Karpas-422 (cell line): ENCODE measurements around the gene GALP. TPM values are rescaled to one million over a fixed set of nuclear protein-coding genes. Genes with fewer than 3 reads are reported as not detected.
A peak's percentile ranks its signal among the peaks of the same experiment; 100 is the strongest.

Experiments used
- DNase-seq: peaks from one replicate; pipeline ENCODE4 v3.0.0-alpha.2; 2015
- H2AFZ ChIP-seq: fragments of 200-600 bp; sonication (generic); 2 replicates; pipeline ENCODE4 v1.6.1; 2014; ENCODE audit warnings: antibody characterized with exemption, low read length, mixed read lengths
- H3K27ac ChIP-seq: fragments of 200-600 bp; sonication (generic); 2 replicates; pipeline ENCODE4 v1.5.1; 2014; ENCODE audit warnings: mild to moderate bottlenecking, low read length, moderate library complexity
- H3K27me3 ChIP-seq: fragments of 200-600 bp; sonication (generic); 2 replicates; pipeline ENCODE4 v1.6.1; 2014; ENCODE audit warnings: low read length, mixed read lengths
- H3K36me3 ChIP-seq: fragments of 200-600 bp; sonication (generic); 2 replicates; pipeline ENCODE4 v1.6.1; 2014; ENCODE audit warnings: low read length, mixed read lengths; ENCODE audit not compliant: insufficient read depth
- H3K4me1 ChIP-seq: fragments of 200-600 bp; sonication (generic); 2 replicates; pipeline ENCODE4 v1.6.1; 2014; ENCODE audit warnings: mild to moderate bottlenecking, low read length, mixed read lengths
- H3K4me2 ChIP-seq: fragments of 200-600 bp; sonication (generic); 2 replicates; pipeline ENCODE4 v1.6.1; 2014; ENCODE audit warnings: low read length, low read depth, mild to moderate bottlenecking; ENCODE audit not compliant: poor library complexity, severe bottlenecking
- H3K4me3 ChIP-seq: fragments of 200-600 bp; sonication (generic); 2 replicates; pipeline ENCODE4 v1.5.1; 2014; ENCODE audit warnings: mild to moderate bottlenecking, antibody characterized with exemption, low read length, mixed read lengths
- H3K79me2 ChIP-seq: fragments of 200-600 bp; sonication (generic); 2 replicates; pipeline ENCODE4 v1.6.1; 2014; ENCODE audit warnings: mild to moderate bottlenecking, low read length, mixed read lengths
- H3K9ac ChIP-seq: fragments of 200-600 bp; sonication (generic); 2 replicates; pipeline ENCODE4 v1.6.0; 2014; ENCODE audit warnings: low read length
- H3K9me2 ChIP-seq: fragments of 200-600 bp; sonication (generic), shearing (Covaris generic); replicated peaks from 2 replicates; pipeline ENCODE4 v1.6.0; 2014; ENCODE audit warnings: mild to moderate bottlenecking, low read length, moderate library complexity; ENCODE audit not compliant: insufficient read depth
- H3K9me3 ChIP-seq: fragments of 300-700, 200-600 bp; sonication (generic); 2 replicates; pipeline ENCODE4 v1.6.1; 2014; ENCODE audit warnings: low read length, mixed read lengths
- H4K20me1 ChIP-seq: fragments of 200-600 bp; sonication (generic); 2 replicates; pipeline ENCODE4 v1.6.1; 2014; ENCODE audit warnings: mild to moderate bottlenecking, antibody characterized with exemption, low read length, low read depth; ENCODE audit not compliant: insufficient read depth
- total RNA-seq: library from RNA; depleted of rRNA; stranded (reverse); fragments of >200 nt; shearing (Covaris generic); gene quantifications from 2 replicates; pipeline ENCODE4 v1.2.3, GENCODE V29; 2014; ENCODE audit warnings: low replicate concordance

The GALP gene
- total RNA-seq, 1 experiment from 2014 or later = not detected

- Histone ChIP-seq H3K27me3 (no peaks in the 10 kb centered on the region), H3K79me2 (peaks cover 9% of the 10 kb centered on the region), H3K4me3 (no peak overlapping the region), H3K9me3 (no peaks in the 10 kb centered on the region), H3K9me2 (no peaks in the 10 kb centered on the region), H4K20me1 (no peaks in the 10 kb centered on the region; the same call in 1 of the 2 replicates), H3K36me3 (no peaks in the 10 kb centered on the region), H3K27ac (no peak overlapping the region), H3K4me2 (no peak overlapping the region), H3K4me1 (peaks cover 31% of the 10 kb centered on the region), H2AFZ (no peak overlapping the region), H3K9ac (no peak overlapping the region)
- no peak for DNase-seq
Measured at GRCh38 chr19:56137405-56137804, 38.4 kb upstream of the GALP start.

GRCh38 chr19:56138069-56138468 lies 37.7 kb upstream of the GALP start:
- Histone ChIP-seq H3K9me2 (no peaks in the 10 kb centered on the region), H3K36me3 (no peaks in the 10 kb centered on the region), H3K4me3 (no peak overlapping the region), H3K4me2 (no peak overlapping the region), H3K27me3 (no peaks in the 10 kb centered on the region), H3K79me2 (peaks cover 16% of the 10 kb centered on the region), H3K9me3 (no peaks in the 10 kb centered on the region), H2AFZ (no peak overlapping the region), H3K4me1 (peaks cover 38% of the 10 kb centered on the region), H4K20me1 (no peaks in the 10 kb centered on the region; the same call in 1 of the 2 replicates), H3K27ac (no peak overlapping the region), H3K9ac (no peak overlapping the region)
- DNase-seq = no peak

GRCh38 chr19:56139847-56140582 lies 35.8 kb upstream of the GALP start:
- Histone ChIP-seq H3K36me3 (no peaks in the 10 kb centered on the region), H3K79me2 (peaks cover 35% of the 10 kb centered on the region), H3K9me2 (no peaks in the 10 kb centered on the region), H3K4me3 (peak overlapping the region; percentile 84), H3K4me1 (peaks cover 24% of the 10 kb centered on the region), H3K9ac (peak overlapping the region; percentile 79), H3K27me3 (no peaks in the 10 kb centered on the region), H2AFZ (peak overlapping the region; percentile 89), H4K20me1 (no peaks in the 10 kb centered on the region; the same call in 1 of the 2 replicates), H3K4me2 (peak overlapping the region; percentile 90), H3K27ac (peak overlapping the region; percentile 15; the same call in 1 of the 2 replicates), H3K9me3 (no peaks in the 10 kb centered on the region)
- no peak for DNase-seq

GRCh38 chr19:56140583-56141416 lies 35.0 kb upstream of the GALP start, which contains the start of gene ZNF444:
ZNF444 (plus strand) TSS chr19:56141287; CDS start chr19:56146912, 5,625 bp downstream.
- peak within 1 kb of the TSS; percentile 84 for H3K4me3 ChIP-seq

GRCh38 chr19:56141417-56141993 lies 34.3 kb upstream of the GALP start:
- H3K79me2 ChIP-seq = peaks cover 47% of the 10 kb centered on the region
- H3K9me2 ChIP-seq = no peaks in the 10 kb centered on the region
- H3K27ac ChIP-seq = no peak overlapping the region
- H3K4me2 ChIP-seq = peak overlapping the region; percentile 90
- H3K27me3 ChIP-seq = no peaks in the 10 kb centered on the region
- no peak overlapping the region for H2AFZ ChIP-seq
- H4K20me1 ChIP-seq = no peaks in the 10 kb centered on the region; the same call in 1 of the 2 replicates
- peak; percentile 61 for DNase-seq
- no peaks in the 10 kb centered on the region for H3K36me3 ChIP-seq
- H3K9me3 ChIP-seq = no peaks in the 10 kb centered on the region
- H3K9ac ChIP-seq = peak overlapping the region; percentile 77
- H3K4me3 ChIP-seq = peak overlapping the region; percentile 84
- H3K4me1 ChIP-seq = peaks cover 24% of the 10 kb centered on the region

More at GRCh38 chr19:56140583-56141416, 35.0 kb upstream of the GALP start, which contains the start of gene ZNF444:
- H3K9me3 ChIP-seq = no peaks in the 10 kb centered on the region
- peak within 1 kb of the TSS; percentile 89 for H2AFZ ChIP-seq
- H3K9me2 ChIP-seq = no peaks in the 10 kb centered on the region
- no peaks in the 10 kb centered on the region for H3K27me3 ChIP-seq
- no peaks in the 10 kb centered on the region for H3K36me3 ChIP-seq
- no peaks in the 10 kb centered on the region; the same call in 1 of the 2 replicates for H4K20me1 ChIP-seq
- DNase-seq = peak; percentile 100
- peak within 1 kb of the TSS; percentile 15; the same call in 1 of the 2 replicates for H3K27ac ChIP-seq
- H3K79me2 ChIP-seq = peaks cover 43% of the 10 kb centered on the region
- peaks cover 24% of the 10 kb centered on the region for H3K4me1 ChIP-seq
- H3K9ac ChIP-seq = peak within 1 kb of the TSS; percentile 79
- peak within 1 kb of the TSS; percentile 90 for H3K4me2 ChIP-seq

- Histone ChIP-seq H3K79me2 (peaks cover 47% of the 10 kb centered on the region), H3K9ac (peak overlapping the region; percentile 77), H3K9me3 (no peaks in the 10 kb centered on the region), H3K4me2 (peak overlapping the region; percentile 84), H3K4me3 (peak overlapping the region; percentile 84), H4K20me1 (no peaks in the 10 kb centered on the region; the same call in 1 of the 2 replicates), H3K4me1 (peaks cover 24% of the 10 kb centered on the region), H3K36me3 (no peaks in the 10 kb centered on the region), H3K27ac (no peak overlapping the region), H3K9me2 (no peaks in the 10 kb centered on the region), H3K27me3 (no peaks in the 10 kb centered on the region), H2AFZ (no peak overlapping the region)
- no peak for DNase-seq
Measured at GRCh38 chr19:56142087-56142787, 33.6 kb upstream of the GALP start.

- Histone ChIP-seq H4K20me1 (no peaks in the 10 kb centered on the region; the same call in 1 of the 2 replicates), H3K4me1 (peaks cover 24% of the 10 kb centered on the region), H3K9ac (0 out of 2 replicates have a peak overlapping the region, but pooled peaks have one; percentile 1), H3K9me3 (no peaks in the 10 kb centered on the region), H3K79me2 (peaks cover 47% of the 10 kb centered on the region), H2AFZ (no peak overlapping the region), H3K27ac (no peak overlapping the region), H3K4me2 (no peak overlapping the region), H3K36me3 (0 out of 2 replicates have a peak, but pooled peaks cover 2% of the 10 kb centered on the region), H3K4me3 (no peak overlapping the region), H3K9me2 (no peaks in the 10 kb centered on the region), H3K27me3 (no peaks in the 10 kb centered on the region)
- DNase-seq = no peak
Measured at GRCh38 chr19:56142897-56143434, 32.8 kb upstream of the GALP start.
